Keratinocyte (primary cell): ENCODE measurements around the gene MRPS15. TPM values are rescaled to one million over a fixed set of nuclear protein-coding genes. Genes with fewer than 3 reads are reported as not detected.

Source experiments
- DNase-seq: peaks from one replicate; pipeline ENCODE4 v3.0.0-alpha.2; 2011; ENCODE audit warnings: low read depth, missing footprints, low spot score
- FAIRE-seq: peaks from 2 replicates; lab custom pipeline; 2011; peaks lifted over from hg19 to GRCh38; lab: Jason Lieb, UNC
- H2AFZ ChIP-seq: 2 replicates; pipeline ENCODE4 v1.6.0; 2012; ENCODE audit warnings: low read length, control low read depth, inconsistent platforms; ENCODE audit not compliant: control insufficient read depth
- H3K27ac ChIP-seq: 2 replicates; pipeline ENCODE4 v1.5.1; 2011; ENCODE audit warnings: low read length; ENCODE audit not compliant: control insufficient read depth, insufficient read depth
- H3K27me3 ChIP-seq: 3 replicates; pipeline ENCODE4 v1.6.0; 2011; ENCODE audit warnings: low read length; ENCODE audit not compliant: control insufficient read depth, insufficient read depth; ENCODE audit errors: extremely low read depth
- H3K36me3 ChIP-seq, 2 experiments: 2 replicates in 1 of 2; 3 replicates in 1 of 2; pipeline ENCODE4 v1.5.1; 2011; ENCODE audit warnings: low read length in 2 of 2, mild to moderate bottlenecking in 1 of 2; ENCODE audit not compliant: control insufficient read depth in 2 of 2, insufficient read depth in 2 of 2; ENCODE audit errors: extremely low read depth in 1 of 2
- H3K4me1 ChIP-seq: 3 replicates; pipeline ENCODE4 v1.5.1; 2011; ENCODE audit warnings: low read length; ENCODE audit not compliant: control insufficient read depth, insufficient read depth; ENCODE audit errors: extremely low read depth
- H3K4me2 ChIP-seq: 3 replicates; pipeline ENCODE4 v1.6.0; 2011; ENCODE audit warnings: low read depth, low read length; ENCODE audit not compliant: control insufficient read depth, insufficient read depth; ENCODE audit errors: extremely low read depth
- H3K4me3 ChIP-seq, 3 experiments: fragments of 200-600 bp in 1 of 3; sonication (generic) in 1 of 3; 2 replicates in 2 of 3; 3 replicates in 1 of 3; pipeline ENCODE4 v1.5.1; 2011 to 2016; ENCODE audit warnings: low read length in 3 of 3, mild to moderate bottlenecking in 3 of 3, control low read depth in 2 of 3, inconsistent platforms in 1 of 3, low read depth in 1 of 3, mixed read lengths in 1 of 3, mixed run types in 1 of 3, moderate library complexity in 1 of 3; ENCODE audit not compliant: control insufficient read depth in 2 of 3, insufficient read depth in 2 of 3; ENCODE audit errors: extremely low read depth in 1 of 3
- H3K79me2 ChIP-seq: 2 replicates; pipeline ENCODE4 v1.6.0; 2012; ENCODE audit warnings: low read length; ENCODE audit not compliant: control insufficient read depth, insufficient read depth
- H3K9ac ChIP-seq: 3 replicates; pipeline ENCODE4 v1.6.0; 2011; ENCODE audit warnings: low read length; ENCODE audit not compliant: control insufficient read depth, insufficient read depth; ENCODE audit errors: extremely low read depth
- H3K9me1 ChIP-seq: 3 replicates; pipeline ENCODE4 v1.6.0; 2011; ENCODE audit warnings: low read length; ENCODE audit not compliant: control insufficient read depth, insufficient read depth; ENCODE audit errors: extremely low read depth
- H3K9me3 ChIP-seq: 2 replicates; pipeline ENCODE4 v1.5.1; 2012; ENCODE audit warnings: low read depth, low read length; ENCODE audit not compliant: control insufficient read depth
- H4K20me1 ChIP-seq: 3 replicates; pipeline ENCODE4 v1.6.0; 2011; ENCODE audit warnings: low read length; ENCODE audit not compliant: control insufficient read depth, insufficient read depth; ENCODE audit errors: extremely low read depth
- EZH2 ChIP-seq: IDR thresholded peaks from one replicate; pipeline ENCODE4 v1.6.1; 2012; ENCODE audit warnings: inconsistent platforms, mild to moderate bottlenecking, low read length, moderate library complexity
- dilution Hi-C: fragments of 300-500 bp; cut with MboI; formaldehyde crosslinking; loops from one replicate; pipeline ENCODE4 v1.7.0; 2020; ENCODE audit warnings: low sequenced_read_pairs; ENCODE audit not compliant: extremely low pct_ligation_motif_present
- polyA plus RNA-seq, 5 experiments: library from polyadenylated mRNA; depleted of rRNA in 3 of 5; stranded (reverse) in 3 of 5; stranded (forward) in 1 of 5; unstranded in 1 of 5; fragments of >200 nt; gene quantifications; 1 replicate in 1 of 5; 2 replicates in 3 of 5; 3 replicates in 1 of 5; pipeline versions ENCODE4 v1.2.1 to v1.2.3, GENCODE V29; 2011 to 2012; ENCODE audit warnings: missing spikeins in 2 of 5, low read depth in 1 of 5, low replicate concordance in 1 of 5
- TF ChIP-seq, protein P1 (sequence below), 3 experiments: IDR thresholded peaks in 1 of 3; conservative IDR thresholded peaks in 1 of 3; optimal IDR thresholded peaks in 1 of 3; 2 replicates in 2 of 3; 3 replicates in 1 of 3; pipeline versions ENCODE3 to v1.5.1; 2011; ENCODE audit warnings: low read length in 3 of 3, mild to moderate bottlenecking in 3 of 3, moderate library complexity in 2 of 3, control low read depth in 1 of 3, inconsistent platforms in 1 of 3; ENCODE audit not compliant: insufficient read depth in 2 of 3; ENCODE audit errors: extremely low read depth in 1 of 3

The MRPS15 gene
- polyA plus RNA-seq, 1 donor (not counting 4 experiments of a cell fraction or from before 2014, with no cell fraction given) = 130 TPM

GRCh38 chr1:36453600-36454388 is 10.4 kb downstream of the MRPS15 start:
- Histone ChIP-seq H3K9me1 (no peaks in the 10 kb centered on the region), H3K27ac (no peak overlapping the region), H4K20me1 (no peaks in the 10 kb centered on the region), H3K4me3 (no peak overlapping the region), H2AFZ (no peak overlapping the region), H3K27me3 (no peaks in the 10 kb centered on the region), H3K36me3 (peaks cover 14 to 22% of the 10 kb centered on the region in 2 experiments), H3K79me2 (no peaks in the 10 kb centered on the region), H3K4me2 (no peak overlapping the region), H3K9me3 (no peaks in the 10 kb centered on the region), H3K4me1 (peaks cover 13% of the 10 kb centered on the region), H3K9ac (no peak overlapping the region)
- dilution Hi-C loops = no loop called here
- DNase-seq = no peak
- FAIRE-seq = no peak
- TF ChIP-seq EZH2 = no peak
- TF ChIP-seq, protein P1, sequence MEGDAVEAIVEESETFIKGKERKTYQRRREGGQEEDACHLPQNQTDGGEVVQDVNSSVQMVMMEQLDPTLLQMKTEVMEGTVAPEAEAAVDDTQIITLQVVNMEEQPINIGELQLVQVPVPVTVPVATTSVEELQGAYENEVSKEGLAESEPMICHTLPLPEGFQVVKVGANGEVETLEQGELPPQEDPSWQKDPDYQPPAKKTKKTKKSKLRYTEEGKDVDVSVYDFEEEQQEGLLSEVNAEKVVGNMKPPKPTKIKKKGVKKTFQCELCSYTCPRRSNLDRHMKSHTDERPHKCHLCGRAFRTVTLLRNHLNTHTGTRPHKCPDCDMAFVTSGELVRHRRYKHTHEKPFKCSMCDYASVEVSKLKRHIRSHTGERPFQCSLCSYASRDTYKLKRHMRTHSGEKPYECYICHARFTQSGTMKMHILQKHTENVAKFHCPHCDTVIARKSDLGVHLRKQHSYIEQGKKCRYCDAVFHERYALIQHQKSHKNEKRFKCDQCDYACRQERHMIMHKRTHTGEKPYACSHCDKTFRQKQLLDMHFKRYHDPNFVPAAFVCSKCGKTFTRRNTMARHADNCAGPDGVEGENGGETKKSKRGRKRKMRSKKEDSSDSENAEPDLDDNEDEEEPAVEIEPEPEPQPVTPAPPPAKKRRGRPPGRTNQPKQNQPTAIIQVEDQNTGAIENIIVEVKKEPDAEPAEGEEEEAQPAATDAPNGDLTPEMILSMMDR (optimal IDR thresholded peaks at IDR 0.05 in 1 of 3, IDR thresholded peaks at IDR 0.05 in 1 of 3, conservative IDR thresholded peaks at IDR 0.05 in 1 of 3; ENCODE audit: extremely low read depth in 1 of 3, insufficient read depth in 2 of 3, low read length in 3 of 3) = no peak

DNA sequence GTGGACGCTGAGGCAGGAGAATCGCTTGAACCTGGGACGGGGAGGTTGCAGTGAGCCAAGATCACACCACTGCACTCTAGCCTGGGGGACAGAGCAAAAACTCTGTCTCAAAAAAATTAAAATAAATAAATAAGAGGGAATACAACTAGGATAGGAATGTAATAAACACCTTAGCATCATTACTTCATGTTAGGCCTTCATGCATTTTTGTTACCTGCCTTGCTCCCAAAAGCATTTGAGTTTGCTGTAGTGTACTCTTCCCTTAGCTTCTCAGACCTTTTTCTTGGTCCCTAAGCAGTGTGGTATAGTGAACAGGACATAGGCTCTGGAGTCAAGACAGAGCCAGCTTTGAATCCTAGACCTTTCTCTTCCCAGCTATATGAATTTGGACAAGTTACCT is 11.1 kb downstream of the MRPS15 start:
- H3K36me3 ChIP-seq = peaks cover 12 to 17% of the 10 kb centered on the region in 2 experiments
- H3K27me3 ChIP-seq = no peaks in the 10 kb centered on the region
- H3K9ac ChIP-seq = no peak overlapping the region
- FAIRE-seq = no peak
- dilution Hi-C loops = no loop called here
- H3K4me1 ChIP-seq = peaks cover 18% of the 10 kb centered on the region
- H3K27ac ChIP-seq = no peak overlapping the region
- no peak overlapping the region for H2AFZ ChIP-seq
- no peak overlapping the region for H3K4me3 ChIP-seq
- no peaks in the 10 kb centered on the region for H3K79me2 ChIP-seq
- H3K9me1 ChIP-seq = no peaks in the 10 kb centered on the region
- TF ChIP-seq, protein P1 (optimal IDR thresholded peaks at IDR 0.05 in 1 of 3, IDR thresholded peaks at IDR 0.05 in 1 of 3, conservative IDR thresholded peaks at IDR 0.05 in 1 of 3; ENCODE audit: extremely low read depth in 1 of 3, insufficient read depth in 2 of 3, low read length in 3 of 3) = no peak
- no peak for TF ChIP-seq EZH2
- H4K20me1 ChIP-seq = no peaks in the 10 kb centered on the region
- no peaks in the 10 kb centered on the region for H3K9me3 ChIP-seq
- DNase-seq = no peak
- no peak overlapping the region for H3K4me2 ChIP-seq
